ENCODE results near the gene SPHKAP.
"Not testable (repeated sequence)": the region's sequence is repeated elsewhere in the genome, so short reads cannot be mapped to it uniquely, and the experiment has no call there.

SPHKAP gene

DNA sequence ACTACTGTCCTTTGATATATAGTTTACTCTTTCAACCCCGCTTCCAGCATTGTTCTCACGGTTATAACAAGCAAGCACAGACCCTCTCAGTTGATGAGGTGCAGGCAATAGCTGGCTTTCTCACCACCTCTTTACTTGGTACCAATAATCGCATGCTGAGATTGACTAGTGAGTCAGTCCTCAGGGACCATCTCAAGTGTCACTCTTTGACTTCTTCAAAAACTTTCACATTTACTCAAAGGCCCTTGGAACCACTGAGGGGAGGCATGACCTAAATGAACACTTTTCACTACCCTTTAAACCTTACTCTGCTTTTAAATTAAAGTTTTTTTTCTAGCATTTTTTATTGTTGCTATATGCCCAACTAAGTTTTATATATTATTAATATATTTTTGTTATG lies 208.2 kb downstream of the SPHKAP start:
- no peaks in the 10 kb centered on the region for H3K36me3 ChIP-seq
- no peaks in the 10 kb centered on the region for H3K4me1 ChIP-seq
- no peak overlapping the region for H3K9ac ChIP-seq
- no peak overlapping the region for H3K4me2 ChIP-seq
- no peaks in the 10 kb centered on the region for H3K9me3 ChIP-seq
- no peak overlapping the region for H3K27ac ChIP-seq
- no peaks in the 10 kb centered on the region for H4K20me1 ChIP-seq
- no peaks in the 10 kb centered on the region for H3K27me3 ChIP-seq
- H3K4me3 ChIP-seq, result no peak overlapping the region
- TF ChIP-seq Cebpa-rat (IDR thresholded peaks at IDR 0.05), result no peak

DNA sequence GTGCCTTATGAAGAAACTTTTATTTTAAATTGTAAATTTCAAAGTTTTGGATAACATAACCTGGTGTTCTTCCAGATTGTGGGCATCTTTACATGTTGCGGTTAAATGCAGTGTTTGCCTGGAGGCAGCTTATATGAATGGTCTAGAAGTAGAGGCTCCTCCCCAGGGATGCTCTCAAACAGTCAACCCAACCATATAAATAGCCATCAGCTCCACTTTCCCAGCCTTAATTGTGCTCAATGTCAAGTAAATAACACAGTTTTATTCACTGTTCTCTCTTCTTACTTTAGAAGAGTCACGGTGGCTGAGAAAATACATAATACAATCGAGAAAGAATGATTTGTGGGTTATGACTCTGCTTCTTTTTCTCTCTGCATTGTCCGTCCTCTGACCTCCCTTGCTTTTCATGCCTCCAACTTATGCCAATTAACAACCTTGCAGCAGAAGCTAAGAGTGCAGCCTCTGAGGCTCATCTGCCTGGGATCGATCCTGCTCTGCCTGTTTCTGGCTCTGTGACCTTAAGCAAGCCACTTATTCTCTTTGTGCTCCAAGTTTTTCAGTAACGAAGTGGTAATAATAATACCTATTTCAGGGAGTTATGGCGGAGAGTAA lies 209.8 kb downstream of the SPHKAP start:
- no peaks in the 10 kb centered on the region for H3K27me3 ChIP-seq
- H3K4me3 ChIP-seq, result no peak overlapping the region
- no peak overlapping the region for H3K9ac ChIP-seq
- H3K4me1 ChIP-seq, result no peaks in the 10 kb centered on the region
- no peak for TF ChIP-seq Cebpa-rat (IDR thresholded peaks at IDR 0.05)
- H3K9me3 ChIP-seq, result no peaks in the 10 kb centered on the region
- no peak overlapping the region for H3K4me2 ChIP-seq
- no peaks in the 10 kb centered on the region for H3K36me3 ChIP-seq
- no peak overlapping the region for H3K27ac ChIP-seq
- H4K20me1 ChIP-seq, result no peaks in the 10 kb centered on the region

DNA sequence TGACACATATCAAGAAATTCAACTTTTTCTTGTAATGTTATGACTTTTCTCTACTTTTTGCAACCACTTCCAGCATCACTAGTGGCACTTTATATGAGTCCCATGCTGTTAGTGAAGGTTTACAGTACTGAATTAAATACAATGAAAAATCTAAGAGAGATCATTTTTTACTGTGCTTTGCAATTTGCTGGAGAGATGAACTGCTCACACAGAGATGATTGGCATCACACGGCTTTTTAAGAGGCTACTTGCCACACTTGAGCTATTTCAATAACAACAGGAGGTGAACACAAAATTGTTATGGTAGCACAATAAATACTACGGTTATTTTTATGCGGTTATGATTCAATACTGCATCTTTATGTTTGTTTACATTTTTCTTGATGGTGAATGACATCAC lies 221.2 kb downstream of the SPHKAP start:
- Histone ChIP-seq H3K27ac (no peak overlapping the region), H3K27me3 (no peaks in the 10 kb centered on the region), H3K36me3 (no peaks in the 10 kb centered on the region), H3K9me3 (no peaks in the 10 kb centered on the region), H3K4me1 (no peaks in the 10 kb centered on the region), H3K4me3 (no peak overlapping the region), H4K20me1 (no peaks in the 10 kb centered on the region), H3K4me2 (no peak overlapping the region), H3K9ac (no peak overlapping the region)
- no peak for TF ChIP-seq Cebpa-rat (IDR thresholded peaks at IDR 0.05)

DNA sequence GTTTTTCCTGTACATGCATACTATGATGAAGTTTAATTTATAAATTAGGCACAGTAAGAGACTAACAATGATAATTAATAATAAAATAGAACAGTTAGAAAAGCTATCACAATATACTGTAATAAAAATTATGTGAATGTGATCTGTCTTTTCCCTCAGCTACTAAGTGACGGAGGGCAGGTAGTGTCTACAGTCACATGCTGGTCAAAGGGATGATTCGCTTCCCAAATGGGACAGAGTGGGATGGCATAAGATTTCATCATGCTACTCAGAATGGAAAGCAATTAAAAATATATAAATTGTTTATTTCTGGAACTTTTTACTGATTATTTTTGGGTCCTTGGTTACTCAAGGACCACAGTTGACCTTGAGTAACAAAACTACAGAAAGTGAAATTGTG lies 238.5 kb downstream of the SPHKAP start:
- Histone ChIP-seq H4K20me1 (no peaks in the 10 kb centered on the region), H3K4me3 (no peak overlapping the region), H3K27ac (no peak overlapping the region), H3K4me1 (no peaks in the 10 kb centered on the region), H3K4me2 (no peak overlapping the region), H3K27me3 (no peaks in the 10 kb centered on the region), H3K9ac (no peak overlapping the region), H3K36me3 (no peaks in the 10 kb centered on the region), H3K9me3 (peaks cover 10% of the 10 kb centered on the region)
- no peak for TF ChIP-seq Cebpa-rat (IDR thresholded peaks at IDR 0.05)

DNA sequence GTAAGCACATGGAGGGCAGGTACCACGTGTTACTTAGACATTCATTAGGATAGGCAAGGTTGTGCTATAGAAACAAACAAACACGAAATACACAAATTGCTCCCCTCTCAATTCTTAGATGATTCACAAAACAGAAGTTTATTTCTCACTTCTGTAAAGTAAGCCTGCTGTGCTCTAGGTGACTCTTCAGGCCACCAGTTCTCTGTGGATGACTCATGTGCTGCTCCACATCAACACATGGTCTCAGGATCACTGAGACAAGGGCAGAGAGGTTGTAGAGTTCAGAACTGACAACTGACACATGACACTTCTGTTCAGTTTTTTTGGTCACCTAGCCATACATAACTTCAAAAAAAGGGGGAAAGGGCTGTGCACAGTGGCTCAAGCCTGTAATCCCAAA lies 239.5 kb downstream of the SPHKAP start:
- no peak overlapping the region for H3K4me2 ChIP-seq
- no peaks in the 10 kb centered on the region for H3K27me3 ChIP-seq
- H3K4me1 ChIP-seq, result no peaks in the 10 kb centered on the region
- H3K9me3 ChIP-seq, result peaks cover 10% of the 10 kb centered on the region
- H3K9ac ChIP-seq, result no peak overlapping the region
- no peak overlapping the region for H3K27ac ChIP-seq
- no peak for TF ChIP-seq Cebpa-rat (IDR thresholded peaks at IDR 0.05)
- H3K4me3 ChIP-seq, result no peak overlapping the region
- H3K36me3 ChIP-seq, result no peaks in the 10 kb centered on the region
- no peaks in the 10 kb centered on the region for H4K20me1 ChIP-seq

DNA sequence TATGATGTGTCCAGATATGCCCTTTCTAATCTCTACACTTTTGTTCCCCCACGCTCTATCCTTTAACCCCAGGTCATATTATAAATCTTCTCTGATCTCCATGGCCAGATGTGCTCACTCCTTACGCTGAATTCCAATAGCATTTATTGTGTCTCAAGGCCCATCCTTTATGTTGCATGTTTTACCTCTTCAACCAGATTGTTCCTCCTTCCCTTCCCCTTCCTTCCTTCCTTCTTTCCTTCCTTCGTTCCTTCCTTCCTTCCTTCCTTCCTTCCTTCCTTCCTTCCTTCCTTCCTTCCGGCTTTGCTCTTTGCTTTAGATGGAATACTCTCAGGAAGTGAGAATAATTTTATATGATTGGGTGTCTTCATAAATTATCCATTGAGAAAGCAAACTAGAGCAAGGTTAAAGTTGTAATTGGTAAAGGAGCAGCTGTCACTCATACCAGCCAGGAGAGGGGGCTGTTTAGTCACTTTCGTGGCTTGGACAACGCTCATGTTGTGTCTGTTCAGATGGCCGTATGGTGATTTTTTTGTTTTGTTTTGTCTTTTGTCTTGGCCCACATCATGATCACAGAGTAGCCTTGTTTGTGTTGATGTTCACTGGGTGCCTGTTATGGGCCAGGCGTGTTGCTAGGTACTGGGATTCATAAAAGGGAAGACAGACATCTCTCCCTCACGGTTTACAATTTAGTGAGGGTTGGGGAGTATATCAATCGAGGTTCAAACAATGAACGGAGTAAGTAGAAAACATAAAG lies 242.0 kb downstream of the SPHKAP start:
- Histone ChIP-seq H3K9me3 (no peaks in the 10 kb centered on the region), H4K20me1 (no peaks in the 10 kb centered on the region), H3K4me3 (no peak overlapping the region), H3K9ac (no peak overlapping the region), H3K4me1 (no peaks in the 10 kb centered on the region), H3K4me2 (no peak overlapping the region), H3K27ac (no peak overlapping the region), H3K27me3 (no peaks in the 10 kb centered on the region), H3K36me3 (no peaks in the 10 kb centered on the region)
- no peak for TF ChIP-seq Cebpa-rat (IDR thresholded peaks at IDR 0.05)

DNA sequence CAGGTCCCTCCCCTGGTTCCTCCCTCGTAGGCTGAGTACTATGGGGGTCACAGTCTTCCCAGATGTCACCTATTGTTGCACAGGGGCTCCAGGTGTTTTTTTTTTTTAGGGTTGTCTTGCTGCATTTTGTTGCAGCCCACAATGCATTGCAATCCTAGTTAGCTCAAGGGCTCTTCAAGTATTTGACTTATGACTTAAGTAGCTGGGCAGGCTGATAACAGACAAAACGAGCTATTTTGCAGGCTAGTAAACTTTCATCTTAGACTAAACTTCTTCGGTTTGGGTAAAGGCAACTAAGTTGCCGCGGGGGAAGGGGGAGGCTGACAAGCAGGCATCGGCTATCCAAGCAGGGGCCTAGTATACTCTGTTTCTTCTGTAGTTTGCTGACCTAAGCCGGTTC lies 245.2 kb downstream of the SPHKAP start:
- H3K4me2 ChIP-seq, H4K20me1 ChIP-seq, H3K27ac ChIP-seq, H3K4me1 ChIP-seq, H3K9ac ChIP-seq, H3K4me3 ChIP-seq, H3K9me3 ChIP-seq, H3K27me3 ChIP-seq, H3K36me3 ChIP-seq: not testable (repeated sequence)

DNA sequence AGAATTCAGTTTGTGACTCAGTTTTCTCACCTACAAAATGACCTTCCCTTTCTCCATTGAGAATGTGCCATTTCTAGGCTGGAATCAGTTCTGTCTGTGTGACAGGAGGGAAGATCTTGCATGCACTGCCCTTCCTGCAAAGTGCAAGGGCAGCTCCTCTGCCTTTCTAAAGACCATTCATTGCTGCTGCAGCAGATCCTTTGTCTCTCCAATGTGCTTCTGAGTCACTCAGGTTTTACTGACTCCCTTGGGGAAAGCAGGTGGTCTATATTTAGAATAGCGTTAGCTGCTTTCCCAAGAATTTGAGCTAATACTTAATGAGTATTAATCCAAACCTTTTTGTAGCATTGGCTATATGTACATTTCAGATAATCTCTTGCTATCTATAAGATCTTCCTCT lies 247.6 kb downstream of the SPHKAP start:
- Histone ChIP-seq H4K20me1 (no peaks in the 10 kb centered on the region), H3K27me3 (no peaks in the 10 kb centered on the region), H3K9ac (no peak overlapping the region), H3K4me2 (no peak overlapping the region), H3K4me3 (no peak overlapping the region), H3K27ac (no peak overlapping the region), H3K4me1 (no peaks in the 10 kb centered on the region), H3K9me3 (no peaks in the 10 kb centered on the region), H3K36me3 (no peaks in the 10 kb centered on the region)
- no peak for TF ChIP-seq Cebpa-rat (IDR thresholded peaks at IDR 0.05)

DNA sequence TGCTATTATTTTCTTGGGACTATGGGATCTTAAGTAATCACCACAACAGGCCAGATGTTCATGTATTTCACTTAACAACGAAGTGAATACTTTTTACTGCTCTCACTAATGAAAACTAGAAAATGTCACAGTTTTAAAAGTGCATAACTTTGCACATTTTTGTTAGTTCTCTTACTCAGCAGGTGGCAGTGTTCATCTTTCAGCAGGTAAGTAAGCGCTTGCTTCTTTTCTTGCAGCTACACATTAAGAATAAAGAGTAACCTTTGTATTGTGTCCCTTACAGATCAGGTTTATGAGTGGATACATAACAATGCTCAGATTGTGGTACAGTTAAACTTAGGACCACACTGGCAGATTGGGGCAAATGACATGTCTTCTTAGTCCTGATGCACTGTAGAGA lies 249.1 kb downstream of the SPHKAP start:
- no peak overlapping the region for H3K27ac ChIP-seq
- H3K36me3 ChIP-seq, result no peaks in the 10 kb centered on the region
- H3K9me3 ChIP-seq, result peaks cover 13% of the 10 kb centered on the region
- TF ChIP-seq Cebpa-rat (IDR thresholded peaks at IDR 0.05), result no peak
- H3K27me3 ChIP-seq, result no peaks in the 10 kb centered on the region
- H4K20me1 ChIP-seq, result no peaks in the 10 kb centered on the region
- no peaks in the 10 kb centered on the region for H3K4me1 ChIP-seq
- H3K9ac ChIP-seq, result no peak overlapping the region
- H3K4me2 ChIP-seq, result no peak overlapping the region
- H3K4me3 ChIP-seq, result no peak overlapping the region

DNA sequence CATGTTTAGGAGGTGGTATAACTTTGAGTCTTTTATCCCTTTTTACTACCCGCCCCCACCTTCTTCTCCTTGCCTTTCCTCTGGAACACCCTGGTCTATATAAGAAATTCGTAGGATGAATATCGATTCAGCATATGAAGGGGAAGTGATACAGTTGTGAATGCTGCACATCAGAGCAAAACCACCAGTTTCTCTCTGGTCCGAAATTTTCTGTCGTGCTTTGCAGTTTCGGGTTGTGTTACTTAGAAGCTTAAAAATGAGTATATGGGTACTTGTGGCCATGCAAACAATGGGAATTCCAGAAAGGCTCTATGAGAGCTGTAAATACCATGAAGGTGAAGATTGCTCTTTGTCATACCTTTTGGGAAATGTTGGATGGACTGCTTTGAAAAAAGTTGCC lies 249.5 kb downstream of the SPHKAP start:
- H3K27ac ChIP-seq, result no peak overlapping the region
- H3K9me3 ChIP-seq, result peaks cover 17% of the 10 kb centered on the region
- no peaks in the 10 kb centered on the region for H3K4me1 ChIP-seq
- no peak overlapping the region for H3K4me3 ChIP-seq
- no peaks in the 10 kb centered on the region for H3K27me3 ChIP-seq
- no peaks in the 10 kb centered on the region for H4K20me1 ChIP-seq
- TF ChIP-seq Cebpa-rat (IDR thresholded peaks at IDR 0.05), result no peak
- no peaks in the 10 kb centered on the region for H3K36me3 ChIP-seq
- no peak overlapping the region for H3K4me2 ChIP-seq
- no peak overlapping the region for H3K9ac ChIP-seq

Data from BLaER1 (cell line).